EH (cell line): ENCODE measurements around the gene CFAP300.
A peak's percentile ranks its signal among the peaks of the same experiment; 100 is the strongest.

ENCODE experiments used
- DNase-seq: peaks from one replicate; pipeline ENCODE4 v3.0.0-alpha.2; 2015; ENCODE audit warnings: low read depth

CFAP300 gene

GRCh38 chr11:102073253-102073652 is 26.0 kb downstream of the CFAP300 start:
- no peak for DNase-seq

GRCh38 chr11:102079625-102080024 is 32.4 kb downstream of the CFAP300 start:
- no peak for DNase-seq

- peak; percentile 4 for DNase-seq
These were observed 34.1 kb downstream of the CFAP300 start for GRCh38 chr11:102081313-102081712.

- DNase-seq, result no peak
These were observed 38.8 kb downstream of the CFAP300 start for GRCh38 chr11:102085864-102086551.

- DNase-seq, result no peak
These were observed 49.9 kb downstream of the CFAP300 start for GRCh38 chr11:102097186-102097585.

- DNase-seq, result no peak
These were observed 52.5 kb downstream of the CFAP300 start for GRCh38 chr11:102099755-102100154.

GRCh38 chr11:102108734-102109440 is 61.6 kb downstream of the CFAP300 start:
- DNase-seq, result no peak

- peak; percentile 92 for DNase-seq
These were observed 62.9 kb downstream of the CFAP300 start, which contains the start of gene YAP1 for GRCh38 chr11:102109896-102110760. TSS of gene YAP1 (plus strand) at chr11:102110447. CDS start at chr11:102110849, 402 bp downstream.

GRCh38 chr11:102110761-102111010 is 63.4 kb downstream of the CFAP300 start:
- DNase-seq, result no peak

- DNase-seq, result peak; percentile 79
These were observed 64.0 kb downstream of the CFAP300 start for GRCh38 chr11:102111011-102111786.

- DNase-seq, result peak; percentile 90
These were observed 64.7 kb downstream of the CFAP300 start for GRCh38 chr11:102111787-102112508.

- peak; percentile 28 for DNase-seq
These were observed 65.2 kb downstream of the CFAP300 start for GRCh38 chr11:102112509-102112821.

- DNase-seq, result no peak
These were observed 66.8 kb downstream of the CFAP300 start for GRCh38 chr11:102114032-102114431.

- peak; percentile 64 for DNase-seq
These were observed 68.3 kb downstream of the CFAP300 start for GRCh38 chr11:102115557-102115956.

- DNase-seq, result no peak
These were observed 69.4 kb downstream of the CFAP300 start for GRCh38 chr11:102116453-102117205.

GRCh38 chr11:102117472-102118113 is 70.4 kb downstream of the CFAP300 start:
- peak; percentile 55 for DNase-seq

GRCh38 chr11:102118937-102119336 is 71.7 kb downstream of the CFAP300 start:
- DNase-seq, result no peak

- DNase-seq, result peak; percentile 37
These were observed 72.8 kb downstream of the CFAP300 start for GRCh38 chr11:102119997-102120396.

- peak; percentile 82 for DNase-seq
These were observed 73.3 kb downstream of the CFAP300 start for GRCh38 chr11:102120437-102120973.

GRCh38 chr11:102121329-102121728 is 74.1 kb downstream of the CFAP300 start:
- peak; percentile 50 for DNase-seq
